GM12864 (cell line): ENCODE results near the gene GLB1L.

Experiments used
- DNase-seq: peaks from one replicate; pipeline ENCODE4 v3.0.0-alpha.2; 2011; ENCODE audit warnings: low read depth
- H3K4me3 ChIP-seq: 2 replicates; pipeline ENCODE4 v1.5.1; 2011; ENCODE audit warnings: mild to moderate bottlenecking, low read depth, low read length, control low read depth
- CTCF ChIP-seq: IDR thresholded peaks from 2 replicates; pipeline ENCODE4 v1.5.1; 2011; ENCODE audit warnings: low read depth, mild to moderate bottlenecking, moderate library complexity, low read length, control low read depth, inconsistent platforms; ENCODE audit errors: missing control alignments

Gene GLB1L

GRCh38 chr2:219221957-219222518, 23.2 kb downstream of the GLB1L start:
- no peak for DNase-seq
- no peak overlapping the region for H3K4me3 ChIP-seq
- TF ChIP-seq CTCF: no peak

- DNase-seq: no peak
- TF ChIP-seq CTCF: no peak
- H3K4me3 ChIP-seq: no peak overlapping the region
These were observed 24.4 kb downstream of the GLB1L start for GRCh38 chr2:219220652-219221402.

GRCh38 chr2:219219784-219220532, 25.3 kb downstream of the GLB1L start:
- H3K4me3 ChIP-seq: no peak overlapping the region
- TF ChIP-seq CTCF: no peak

GRCh38 chr2:219218732-219219701, 26.2 kb downstream of the GLB1L start, which contains the start of gene ABCB6:
ABCB6 (minus strand) TSS chr2:219218958; CDS start chr2:219218673, 285 bp downstream.
- no peak for TF ChIP-seq CTCF
- peak within 1 kb of the TSS; percentile 86 for H3K4me3 ChIP-seq
- DNase-seq: peak; percentile 62

More at GRCh38 chr2:219219784-219220532, 25.3 kb downstream of the GLB1L start:
- no peak for DNase-seq

GRCh38 chr2:219218217-219218731, 27.0 kb downstream of the GLB1L start:
- H3K4me3 ChIP-seq: peak overlapping the region; percentile 86
- no peak for DNase-seq

More at GRCh38 chr2:219218217-219218731, 27.0 kb downstream of the GLB1L start:
- TF ChIP-seq CTCF: no peak
